Measurements from ENCODE around the gene WAC. TPM values are rescaled to one million over a fixed set of nuclear protein-coding genes. Genes with fewer than 3 reads are reported as not detected.

Gene WAC
- total RNA-seq, 2 donors from 2014 or later, result 78.3 to 135 TPM

- DNase-seq, result no peak
- H3K4me3 ChIP-seq, result no peak overlapping the region
- intact Hi-C loops (cut with DNase I), result no loop called here
- no peaks in the 10 kb centered on the region for H3K27me3 ChIP-seq
- H3K36me3 ChIP-seq, result no peaks in the 10 kb centered on the region
- H3K4me1 ChIP-seq, result no peaks in the 10 kb centered on the region
- H3K9ac ChIP-seq (ENCODE audit: low read depth in 2 of 2, low read length in 2 of 2), result no peak overlapping the region
- no peak for TF ChIP-seq CTCF (IDR thresholded peaks at IDR 0.05)
- no peaks in the 10 kb centered on the region for H3K9me3 ChIP-seq
- no peak overlapping the region for H3K27ac ChIP-seq
These were observed 9.1 kb upstream of the WAC start for GRCh38 chr10:28523725-28524252.

- no peaks in the 10 kb centered on the region for H3K27me3 ChIP-seq
- no peak overlapping the region for H3K27ac ChIP-seq
- no peak overlapping the region for H3K9ac ChIP-seq (ENCODE audit: low read depth in 2 of 2, low read length in 2 of 2)
- intact Hi-C loops (cut with DNase I), result no loop called here
- H3K36me3 ChIP-seq, result peaks cover 4% of the 10 kb centered on the region
- no peaks in the 10 kb centered on the region for H3K9me3 ChIP-seq
- no peaks in the 10 kb centered on the region for H3K4me1 ChIP-seq
- TF ChIP-seq CTCF (IDR thresholded peaks at IDR 0.05), result no peak
- no peak overlapping the region for H3K4me3 ChIP-seq
- no peak for DNase-seq
These were observed 2.2 kb upstream of the WAC start for GRCh38 chr10:28530751-28531150.

GRCh38 chr10:28533186-28533564 lies 257 bp downstream of the WAC start:
- H3K27ac ChIP-seq, result peak overlapping the region; percentile 94
- H3K4me1 ChIP-seq, result no peaks in the 10 kb centered on the region
- H3K9ac ChIP-seq (ENCODE audit: low read depth in 2 of 2, low read length in 2 of 2), result peak overlapping the region; percentile 87 to 94
- peak overlapping the region; percentile 79 for H3K4me3 ChIP-seq
- no peaks in the 10 kb centered on the region for H3K27me3 ChIP-seq
- intact Hi-C loops (cut with DNase I), result no loop called here
- H3K9me3 ChIP-seq, result no peaks in the 10 kb centered on the region
- no peak for DNase-seq
- TF ChIP-seq CTCF (IDR thresholded peaks at IDR 0.05), result no peak
- peaks cover 17% of the 10 kb centered on the region for H3K36me3 ChIP-seq

DNA sequence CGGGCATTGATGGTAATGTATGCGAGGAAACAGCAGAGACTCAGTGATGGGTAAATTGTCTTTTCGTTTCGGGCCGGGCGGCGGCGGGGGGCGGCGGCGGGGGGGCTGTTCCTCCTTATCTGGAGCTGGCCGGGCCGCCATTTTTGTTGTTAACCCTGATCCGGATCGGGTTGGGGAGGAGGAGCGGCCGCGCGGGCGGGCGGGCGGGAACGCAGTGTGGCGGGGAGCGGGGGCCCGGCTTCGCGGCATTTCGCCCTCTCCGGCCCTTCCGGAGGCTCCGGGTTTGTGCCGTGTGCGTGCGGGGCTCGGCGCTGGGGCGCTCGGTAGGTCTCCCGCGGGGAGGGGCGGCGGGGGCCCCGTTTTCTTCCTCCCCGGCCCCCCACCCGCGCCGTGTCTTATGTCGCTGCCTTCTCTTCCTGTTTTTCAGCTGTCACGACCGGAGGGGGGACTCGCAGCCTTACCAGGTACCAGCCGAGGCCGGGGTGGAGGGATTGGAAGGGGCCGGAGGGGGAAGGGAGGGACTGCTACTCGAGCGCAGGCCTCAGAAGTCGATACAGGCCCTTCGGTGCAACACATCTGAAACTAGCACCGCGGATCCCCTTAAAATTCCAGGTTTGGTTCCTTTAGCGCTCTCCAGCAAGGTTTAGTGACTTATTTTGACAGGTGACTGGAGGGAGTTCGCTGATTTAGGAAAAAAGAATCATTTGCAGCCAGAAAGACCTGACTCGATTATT lies 820 bp downstream of the WAC start:
- Histone ChIP-seq H3K27me3 (no peaks in the 10 kb centered on the region), H3K4me1 (no peaks in the 10 kb centered on the region), H3K36me3 (peaks cover 17% of the 10 kb centered on the region), H3K4me3 (peak overlapping the region; percentile 79), H3K9me3 (no peaks in the 10 kb centered on the region), H3K27ac (peak overlapping the region; percentile 94), H3K9ac (ENCODE audit: low read depth in 2 of 2, low read length in 2 of 2) (peak overlapping the region; percentile 91 to 95)
- no peak for TF ChIP-seq CTCF (IDR thresholded peaks at IDR 0.05)
- intact Hi-C loops (cut with DNase I), result no loop called here
- DNase-seq, result peak; percentile 79

DNA sequence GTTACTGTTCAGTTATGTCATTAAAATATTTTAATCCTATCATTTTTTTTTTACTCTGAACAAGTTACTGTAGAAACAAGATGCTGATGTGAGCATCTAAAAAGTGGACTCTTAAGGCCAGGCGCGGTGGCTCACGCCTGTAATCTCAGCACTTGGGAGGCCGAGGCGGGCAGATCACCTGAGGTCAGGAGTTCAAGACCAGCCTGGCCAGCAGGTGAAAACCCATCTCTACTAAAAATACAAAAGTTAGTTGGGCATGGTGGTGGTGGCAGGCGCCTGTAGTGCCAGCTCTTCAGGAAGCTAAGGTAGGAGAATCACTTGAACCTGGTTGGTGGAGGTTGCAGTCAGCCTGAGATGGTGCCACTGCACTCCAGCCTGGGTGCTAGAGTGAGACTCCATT lies 2.9 kb downstream of the WAC start:
- no peak overlapping the region for H3K4me3 ChIP-seq
- H3K27ac ChIP-seq, result no peak overlapping the region
- TF ChIP-seq CTCF (IDR thresholded peaks at IDR 0.05), result no peak
- no peaks in the 10 kb centered on the region for H3K27me3 ChIP-seq
- H3K4me1 ChIP-seq, result no peaks in the 10 kb centered on the region
- intact Hi-C loops (cut with DNase I), result no loop called here
- H3K9ac ChIP-seq (ENCODE audit: low read depth in 2 of 2, low read length in 2 of 2), result no peak overlapping the region
- H3K9me3 ChIP-seq, result no peaks in the 10 kb centered on the region
- H3K36me3 ChIP-seq, result peaks cover 17% of the 10 kb centered on the region
- DNase-seq, result no peak
